NCI-H226 (cell line): Measurements from ENCODE around the gene PSD4.
A peak's percentile ranks its signal among the peaks of the same experiment; 100 is the strongest.

Experiments used
- DNase-seq: peaks from one replicate; pipeline ENCODE4 v3.0.0-alpha.2; 2015

PSD4 gene

GRCh38 chr2:113240915-113241911 is 67.4 kb downstream of the PSD4 start:
- DNase-seq = peak; percentile 100

GRCh38 chr2:113242327-113242726 is 68.6 kb downstream of the PSD4 start:
- no peak for DNase-seq

- DNase-seq = no peak
Observed at GRCh38 chr2:113245276-113245711, 71.5 kb downstream of the PSD4 start.

GRCh38 chr2:113246606-113247005 is 72.8 kb downstream of the PSD4 start:
- DNase-seq = no peak

DNA sequence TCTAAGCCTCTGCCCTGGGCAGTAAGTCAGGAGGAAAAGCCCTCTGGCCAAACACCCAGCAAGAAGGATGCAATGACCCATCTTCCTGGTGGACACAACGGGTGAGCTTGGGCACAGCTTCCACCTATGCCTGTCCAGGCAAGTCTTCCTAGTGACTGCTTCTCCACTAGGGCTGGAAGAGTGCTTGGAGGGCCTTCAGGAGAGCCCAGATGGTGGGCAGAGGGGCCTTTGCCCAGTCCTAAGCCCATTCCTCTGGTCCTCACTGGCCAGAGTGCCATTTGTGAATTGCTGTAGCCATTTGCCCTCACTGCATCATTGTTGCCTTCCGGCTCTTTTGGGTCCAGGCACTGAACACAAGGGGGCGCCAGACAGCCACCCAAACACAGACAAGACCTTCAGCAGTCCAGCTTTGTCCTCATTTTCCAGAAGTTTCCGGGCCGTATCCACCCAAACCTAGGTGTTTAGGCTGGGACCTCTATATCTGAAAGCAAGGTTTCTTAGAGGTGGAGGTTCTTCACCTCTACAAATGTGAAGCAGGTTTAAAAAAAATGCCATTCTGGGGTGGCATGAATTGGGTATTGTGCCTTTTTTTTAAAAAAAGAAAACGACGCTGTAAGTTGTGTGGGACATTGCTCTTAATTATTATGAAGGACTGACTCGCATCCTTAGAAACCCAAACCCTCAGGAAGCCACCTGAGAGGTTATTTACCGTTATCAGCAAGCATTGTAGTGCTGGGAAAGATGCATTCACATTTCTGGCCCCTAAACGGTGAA is 75.4 kb downstream of the PSD4 start:
- DNase-seq = peak; percentile 58

- no peak for DNase-seq
Observed at GRCh38 chr2:113251118-113251517, 77.3 kb downstream of the PSD4 start.

DNA sequence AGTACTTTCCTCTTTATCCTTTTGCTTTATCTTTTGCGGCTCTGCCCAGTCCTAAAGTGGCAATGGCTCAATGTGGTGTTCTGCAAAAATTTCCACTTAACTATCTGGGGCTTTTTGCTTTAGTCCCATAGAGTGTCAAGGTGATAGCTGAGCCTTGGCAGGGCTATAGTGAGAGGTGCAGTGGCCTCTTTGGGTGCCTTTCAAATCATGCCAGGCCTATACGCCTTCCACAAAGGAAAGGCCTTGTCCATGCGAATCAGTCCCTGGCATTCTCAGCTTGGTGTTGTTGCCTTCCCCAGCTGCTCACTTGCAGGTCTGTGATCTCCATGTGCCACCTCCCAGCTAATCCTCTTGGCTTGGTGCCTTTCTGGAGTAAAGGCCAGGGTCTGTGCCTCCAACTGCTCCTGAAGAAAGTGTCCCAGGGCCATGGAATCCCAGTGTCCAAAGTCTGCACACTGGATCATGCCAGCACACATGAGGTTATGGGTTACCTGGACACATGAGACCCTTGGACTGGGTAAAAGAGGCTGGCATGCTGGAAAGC is 78.3 kb downstream of the PSD4 start:
- DNase-seq = no peak

DNA sequence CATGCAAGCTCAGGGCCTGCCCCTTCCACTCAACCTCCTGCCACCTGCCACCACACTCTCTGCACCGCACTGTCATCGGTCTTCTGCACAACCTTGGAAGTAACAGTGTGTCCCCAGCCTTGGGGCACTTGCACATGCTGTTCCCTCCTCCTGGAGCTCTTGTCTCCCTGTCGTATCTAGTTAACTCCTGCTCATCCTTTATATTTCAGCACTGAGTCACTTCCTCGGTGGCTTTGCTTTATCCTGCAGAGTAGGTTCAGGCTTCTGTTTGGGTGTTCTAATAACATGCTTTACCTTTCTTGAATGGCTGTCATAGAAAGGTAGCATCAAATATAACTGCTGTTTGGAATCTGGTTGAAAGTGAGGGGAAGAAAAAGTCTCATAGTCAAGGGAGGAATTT is 79.7 kb downstream of the PSD4 start:
- no peak for DNase-seq

DNA sequence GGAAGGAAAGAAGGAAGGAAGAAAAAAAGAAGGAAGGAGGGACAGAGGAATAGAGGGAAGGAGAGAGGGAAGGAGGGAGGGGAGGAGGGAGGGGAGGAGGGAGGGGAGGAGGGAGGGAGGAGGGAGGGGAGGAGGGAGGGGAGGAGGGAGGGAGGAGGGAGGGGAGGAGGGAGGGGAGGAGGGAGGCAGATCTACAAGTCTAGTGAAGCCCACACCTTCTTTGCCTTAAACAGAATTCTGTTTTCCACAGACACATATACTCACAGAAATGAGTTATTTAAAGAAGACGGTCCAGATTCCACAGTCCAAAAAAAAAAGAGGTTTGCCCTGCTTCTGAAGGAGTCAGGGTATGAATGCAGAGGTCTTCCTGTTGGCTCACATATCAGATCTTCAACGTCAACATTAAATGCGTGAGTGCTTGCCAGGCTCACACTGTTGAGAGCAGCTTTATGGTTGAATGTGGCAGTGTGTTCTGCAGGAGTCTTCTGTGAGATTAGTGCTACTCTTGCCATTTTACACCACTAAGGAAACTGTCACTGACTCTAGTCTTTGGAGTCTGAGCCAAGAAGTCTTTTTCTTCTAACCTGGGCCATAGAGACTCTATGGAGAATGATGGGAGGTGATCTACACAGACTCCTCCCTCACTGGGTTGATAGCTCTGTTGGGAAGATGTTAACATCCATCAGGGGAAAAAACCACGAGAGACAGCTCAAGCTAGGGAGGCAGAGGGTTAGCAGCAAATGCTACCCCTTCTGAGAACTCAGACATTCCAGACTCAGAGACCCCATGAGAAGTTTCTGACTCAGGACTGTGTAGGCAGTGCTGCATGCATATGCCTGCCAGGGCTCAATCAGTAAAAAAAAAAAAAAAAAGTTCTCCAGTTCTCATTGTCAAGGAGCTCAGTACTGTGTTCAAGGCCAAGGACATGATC is 81.6 kb downstream of the PSD4 start:
- peak; percentile 67 for DNase-seq

- DNase-seq = no peak
Observed at GRCh38 chr2:113257516-113258264, 83.9 kb downstream of the PSD4 start.

DNA sequence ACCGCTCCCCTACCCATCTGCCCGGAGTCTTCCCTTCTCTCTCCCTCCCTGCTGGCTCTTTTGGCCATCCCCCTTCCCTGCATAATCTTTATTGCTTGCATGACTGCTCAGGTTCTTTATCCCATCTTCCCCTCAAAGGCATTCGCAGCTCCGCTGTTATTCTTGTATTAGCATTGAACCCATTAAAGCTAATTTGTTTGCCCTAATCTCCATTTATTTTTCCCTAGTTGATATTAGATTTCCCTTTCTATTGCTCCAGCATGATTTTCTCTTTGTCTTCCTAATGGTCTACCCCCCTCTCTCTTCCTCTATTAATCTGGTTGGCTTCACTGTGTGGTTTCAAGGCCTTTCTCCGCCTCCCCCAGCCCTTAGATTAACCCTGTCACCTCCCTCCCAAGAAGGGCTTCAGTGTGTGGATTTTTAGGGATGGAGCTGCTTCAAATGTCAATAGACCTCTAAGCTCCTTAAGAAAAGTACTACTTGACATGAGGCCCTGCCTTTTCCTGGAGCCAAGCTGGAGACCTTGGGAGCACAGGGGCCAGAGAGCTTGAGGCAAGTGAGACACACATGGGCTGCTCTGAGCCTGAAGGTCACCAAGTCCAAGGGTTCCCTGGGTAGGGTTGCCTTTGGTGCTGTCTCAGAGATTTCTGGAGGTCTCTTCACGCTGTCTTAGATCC is 84.8 kb downstream of the PSD4 start:
- DNase-seq = no peak
